GM21423 (cell line): Measurements from ENCODE around the gene MAVS.

Source experiments
- ATAC-seq: cut with Tn5 transposase; IDR thresholded peaks from one replicate; pipeline ENCODE4 v1.9.1; 2021; ENCODE audit warnings: mild to moderate bottlenecking, moderate library complexity; ENCODE audit not compliant: unreplicated experiment

The MAVS gene

GRCh38 chr20:3847429-3847940 lies 851 bp downstream of the MAVS start:
- no peak for ATAC-seq

GRCh38 chr20:3848565-3848964 lies 1.9 kb downstream of the MAVS start:
- no peak for ATAC-seq

GRCh38 chr20:3854462-3854871 lies 7.8 kb downstream of the MAVS start:
- ATAC-seq: no peak

- ATAC-seq: no peak
Observed at GRCh38 chr20:3857405-3857804, 10.8 kb downstream of the MAVS start.

GRCh38 chr20:3858689-3859088 lies 12.1 kb downstream of the MAVS start:
- no peak for ATAC-seq

- no peak for ATAC-seq
Observed at GRCh38 chr20:3861191-3861590, 14.6 kb downstream of the MAVS start.

GRCh38 chr20:3862333-3862732 lies 15.7 kb downstream of the MAVS start:
- ATAC-seq: no peak

GRCh38 chr20:3863317-3863716 lies 16.7 kb downstream of the MAVS start:
- no peak for ATAC-seq

- no peak for ATAC-seq
Observed at GRCh38 chr20:3864518-3864917, 17.9 kb downstream of the MAVS start.

- no peak for ATAC-seq
Observed at GRCh38 chr20:3865152-3865886, 18.7 kb downstream of the MAVS start.

GRCh38 chr20:3865887-3866407 lies 19.3 kb downstream of the MAVS start:
- no peak for ATAC-seq

GRCh38 chr20:3866464-3866863 lies 19.8 kb downstream of the MAVS start:
- ATAC-seq: no peak

GRCh38 chr20:3867802-3868201 lies 21.2 kb downstream of the MAVS start:
- no peak for ATAC-seq

- ATAC-seq: no peak
Observed at GRCh38 chr20:3869839-3870634, 23.4 kb downstream of the MAVS start.

- no peak for ATAC-seq
Observed at GRCh38 chr20:3871550-3872265, 25.1 kb downstream of the MAVS start.

- ATAC-seq: no peak
Observed at GRCh38 chr20:3873507-3873906, 26.9 kb downstream of the MAVS start.

- ATAC-seq: no peak
Observed at GRCh38 chr20:3874194-3874844, 27.7 kb downstream of the MAVS start.

- no peak for ATAC-seq
Observed at GRCh38 chr20:3875378-3875974, 28.8 kb downstream of the MAVS start.

GRCh38 chr20:3876000-3876399 lies 29.4 kb downstream of the MAVS start:
- no peak for ATAC-seq

- ATAC-seq: no peak
Observed at GRCh38 chr20:3876676-3877075, 30.0 kb downstream of the MAVS start.
